GM12878 (cell line): ENCODE data around the gene NAV1. TPM values are rescaled to one million over a fixed set of nuclear protein-coding genes. Genes with fewer than 3 reads are reported as not detected.

ENCODE experiments used
- ATAC-seq: fragments of 200-7000 bp; cut with Tn5 transposase; 3 replicates; pipeline ENCODE4 v1.9.1; 2020; ENCODE audit warnings: mild to moderate bottlenecking, moderate library complexity
- BruUV-seq: library from RNA; stranded (reverse); fragments of 400-500 nt; replicated peaks from 2 replicates; lab custom pipeline; 2021; lab: Mats Ljungman, UMichigan
- CTCF ChIA-PET: fragments of 300-600 bp; sonication (Branson Sonifier 250); formaldehyde crosslinking; extraction: SDS; loops from one replicate; lab custom pipeline; 2021; ENCODE audit warnings: inconsistent platforms; lab: Yijun Ruan, JAX
- POLR2A ChIA-PET: fragments of 350-600 bp; formaldehyde crosslinking; extraction: SDS; loops from one replicate; lab custom pipeline; 2021; ENCODE audit warnings: inconsistent platforms; lab: Charles Lee
- RAD21 ChIA-PET: fragments of 300-600 bp; sonication (Branson Sonifier 250); formaldehyde crosslinking; loops from one replicate; lab custom pipeline; 2023; ENCODE audit warnings: antibody characterized with exemption; ENCODE audit not compliant: unreplicated experiment; lab: Charles Lee
- SMC1A ChIA-PET: fragments of 300-600 bp; sonication (Branson Sonifier 250); formaldehyde crosslinking; loops from one replicate; lab custom pipeline; 2023; ENCODE audit not compliant: unreplicated experiment, uncharacterized antibody; lab: Charles Lee
- DNase-seq: peaks from one replicate; pipeline ENCODE4 v3.0.0-alpha.2; 2011; ENCODE audit warnings: low read depth, low spot score
- FAIRE-seq: peaks from 3 replicates; lab custom pipeline; 2011; peaks lifted over from hg19 to GRCh38; lab: Jason Lieb, UNC
- H2AFZ ChIP-seq: 2 replicates; pipeline ENCODE4 v1.6.0; 2011; ENCODE audit warnings: low read depth, low read length, control low read depth; ENCODE audit not compliant: control insufficient read depth
- H3K27ac ChIP-seq: 2 replicates; pipeline ENCODE4 v1.5.1; 2011; ENCODE audit warnings: control low read depth; ENCODE audit not compliant: control insufficient read depth, insufficient read depth
- H3K27me3 ChIP-seq, 2 experiments: replicated peaks in 1 of 2; 2 replicates each; pipeline versions ENCODE4 v1.6.0 to v1.6.1; 2011; ENCODE audit warnings: low read length in 1 of 2; ENCODE audit not compliant: control insufficient read depth in 2 of 2, insufficient read depth in 2 of 2
- H3K36me3 ChIP-seq, 2 experiments: 2 replicates each; pipeline ENCODE4 v1.5.1; 2011; ENCODE audit warnings: low read length in 1 of 2; ENCODE audit not compliant: control insufficient read depth in 2 of 2, insufficient read depth in 2 of 2
- H3K4me1 ChIP-seq: 2 replicates; pipeline ENCODE4 v1.6.1; 2011; ENCODE audit warnings: mild to moderate bottlenecking, low read length, moderate library complexity, mixed read lengths; ENCODE audit not compliant: control insufficient read depth, insufficient read depth
- H3K4me2 ChIP-seq: 2 replicates; pipeline ENCODE4 v1.6.0; 2011; ENCODE audit warnings: control low read depth; ENCODE audit not compliant: control insufficient read depth, insufficient read depth
- H3K4me3 ChIP-seq: fragments of 200-600 bp; sonication (generic); 2 replicates; pipeline ENCODE4 v1.5.1; 2016
- H3K79me2 ChIP-seq: 2 replicates; pipeline ENCODE4 v1.6.0; 2011; ENCODE audit warnings: low read length; ENCODE audit not compliant: control insufficient read depth, insufficient read depth
- H3K9ac ChIP-seq: 2 replicates; pipeline ENCODE4 v1.8.0; 2011; ENCODE audit warnings: low read length, control low read depth, mixed read lengths; ENCODE audit not compliant: control insufficient read depth, insufficient read depth
- H3K9me3 ChIP-seq: replicated peaks from 3 replicates; pipeline ENCODE4 v1.5.1; 2011; ENCODE audit warnings: mild to moderate bottlenecking, low read length; ENCODE audit not compliant: control insufficient read depth, insufficient read depth
- H4K20me1 ChIP-seq: 2 replicates; pipeline ENCODE4 v1.6.0; 2011; ENCODE audit not compliant: control insufficient read depth, insufficient read depth
- ATF7 ChIP-seq: fragments of 450-650 bp; IDR thresholded peaks from 2 replicates; pipeline ENCODE4 v1.6.1; 2016; ENCODE audit warnings: low read depth, mild to moderate bottlenecking
- E2F4 ChIP-seq: IDR thresholded peaks from 2 replicates; pipeline ENCODE4 v1.6.1; 2012; ENCODE audit warnings: low read depth, low read length, improper control_type of control experiment
- E4F1 ChIP-seq: fragments of 450-650 bp; IDR thresholded peaks from 2 replicates; pipeline ENCODE4 v1.6.1; 2018; ENCODE audit warnings: borderline replicate concordance, mild to moderate bottlenecking; ENCODE audit not compliant: partially characterized antibody
- RAD51 ChIP-seq: fragments of 450-650 bp; IDR thresholded peaks from 2 replicates; pipeline ENCODE4 v1.6.1; 2016; ENCODE audit warnings: moderate library complexity, mild to moderate bottlenecking, inconsistent platforms
- RBBP5 ChIP-seq: fragments of 200-600 bp; sonication (generic); conservative IDR thresholded peaks from 2 replicates; pipeline ENCODE4 v1.6.1; 2016
- RELA ChIP-seq: fragments of 450-650 bp; IDR thresholded peaks from 2 replicates; pipeline ENCODE4 v1.8.0; 2014; ENCODE audit warnings: borderline replicate concordance; ENCODE audit not compliant: partially characterized antibody
- WGBS: methylation state at CpG from one replicate; pipeline ENCODE4 v1.1.6; 2016; ENCODE audit warnings: low lambda C conversion rate; ENCODE audit not compliant: insufficient replicate concordance, insufficient coverage; ENCODE audit errors: missing lambda C conversion rate; 5-methylcytosine and 5-hydroxymethylcytosine counted together
- in situ Hi-C: fragments of 300-500 bp; cut with MboI; formaldehyde crosslinking; loops from 9 replicates; pipeline ENCODE4 v1.14.3; 2018; ENCODE audit warnings: mixed read lengths
- intact Hi-C: fragments of 100-400 bp; cut with micrococcal nuclease; formaldehyde crosslinking; loops from one replicate; pipeline ENCODE4 v1.14.2; 2022; ENCODE audit not compliant: unreplicated experiment
- polyA plus RNA-seq, 11 experiments: library from polyadenylated mRNA; depleted of rRNA in 4 of 11; unstranded in 6 of 11; stranded (reverse) in 5 of 11; fragments of >200 nt; fragmentation: Nextera tagmentation in 4 of 11; fragmentation: Illumina TruSeq in 1 of 11; extraction: Ambion mirVana in 4 of 11; extraction: Trizol in 1 of 11; gene quantifications; 1 replicate in 1 of 11; 2 replicates in 10 of 11; pipeline versions ENCODE4 v1.2.1 to v1.2.3, GENCODE V29; 2011 to 2016; ENCODE audit warnings: inconsistent platforms in 2 of 11, missing spikeins in 2 of 11, low read depth in 1 of 11
- total RNA-seq, 4 experiments: library from RNA; depleted of rRNA in 3 of 4; stranded (reverse); fragments of >200 nt in 3 of 4; fragmentation: Illumina TruSeq in 1 of 4; extraction: Trizol in 1 of 4; gene quantifications; 2 replicates each; pipeline versions ENCODE4 v1.2.1 to v1.2.3, GENCODE V29; 2013 to 2021
- TF ChIP-seq, protein P1 (sequence below): IDR thresholded peaks from 2 replicates; pipeline ENCODE4 v1.6.1; 2012; ENCODE audit warnings: low read depth, low read length, improper control_type of control experiment

The NAV1 gene
- total and polyA plus RNA-seq, 10 of the 15 experiments (the other 5 are each of a cell fraction or from before 2014, with no cell fraction given) = 0.04 to 1.3 (median 0.36) TPM

- RAD21 ChIA-PET = interaction anchor here (1.5 kb wide), 1 partner anchor 11 kb away, joined by 5 read pairs; no protein-coding TSS in a partner anchor
- Histone ChIP-seq H3K4me2 (no peak overlapping the region), H3K9me3 (no peaks in the 10 kb centered on the region), H3K4me1 (no peaks in the 10 kb centered on the region), H3K4me3 (no peak overlapping the region), H3K36me3 (no peaks in the 10 kb centered on the region), H3K27me3 (no peaks in the 10 kb centered on the region; a peak in 2 of 4 replicates), H3K79me2 (no peaks in the 10 kb centered on the region), H3K27ac (no peak overlapping the region)
- CTCF ChIA-PET = interaction anchor here (0.6 to 1.6 kb wide), 3 partner anchors 12 to 301 kb away, joined by 3 to 7 read pairs (median 3); no protein-coding TSS in a partner anchor
- SMC1A ChIA-PET = no interaction called here
- POLR2A ChIA-PET = no interaction called here
- intact Hi-C loops = no loop called here
- BruUV-seq = no TSS peak
- no peak for FAIRE-seq
- TF ChIP-seq, protein P1, sequence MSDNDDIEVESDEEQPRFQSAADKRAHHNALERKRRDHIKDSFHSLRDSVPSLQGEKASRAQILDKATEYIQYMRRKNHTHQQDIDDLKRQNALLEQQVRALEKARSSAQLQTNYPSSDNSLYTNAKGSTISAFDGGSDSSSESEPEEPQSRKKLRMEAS = no peak
- TF ChIP-seq RELA = no peak
- TF ChIP-seq RAD51 = no peak
- no peak for TF ChIP-seq ATF7
- TF ChIP-seq E2F4 = no peak
- no peak for TF ChIP-seq RBBP5
- TF ChIP-seq E4F1 = no peak
- TF ChIP-seq, all 136 proteins: peak for 0
- no peak overlapping the region for H2AFZ ChIP-seq
- whole genome bisulfite sequencing = 32% methylated on average over 10 of the region's 10 CpGs
- in situ Hi-C loops = no loop called here
- ATAC-seq = no peak
- no peak for DNase-seq
- no peaks in the 10 kb centered on the region for H4K20me1 ChIP-seq
- H3K9ac ChIP-seq = no peak overlapping the region
Observed at GRCh38 chr1:201570886-201571624, 32.1 kb downstream of the NAV1 start.
